AG08395 (cell line): ENCODE results near the gene LRRC3.
"Not testable (repeated sequence)": the region's sequence is repeated elsewhere in the genome, so short reads cannot be mapped to it uniquely, and the experiment has no call there.

Experiments
- DNase-seq: peaks from one replicate; pipeline ENCODE4 v3.0.0; 2012; ENCODE audit warnings: mixed read lengths, low spot score

The LRRC3 gene

GRCh38 chr21:44479556-44480199 lies 24.4 kb downstream of the LRRC3 start:
- not testable (repeated sequence) for DNase-seq

GRCh38 chr21:44480200-44481053 lies 25.1 kb downstream of the LRRC3 start:
- DNase-seq, result no peak

GRCh38 chr21:44482581-44483287 lies 27.4 kb downstream of the LRRC3 start:
- DNase-seq, result no peak

- DNase-seq, result peak; percentile 25
These were observed 28.3 kb downstream of the LRRC3 start for GRCh38 chr21:44483288-44484237.

- no peak for DNase-seq
These were observed 29.4 kb downstream of the LRRC3 start for GRCh38 chr21:44484498-44485253.

- DNase-seq, result no peak
These were observed 30.0 kb downstream of the LRRC3 start for GRCh38 chr21:44485254-44485793.

GRCh38 chr21:44485796-44486195 lies 30.5 kb downstream of the LRRC3 start:
- DNase-seq, result no peak

GRCh38 chr21:44486302-44486701 lies 31.0 kb downstream of the LRRC3 start:
- DNase-seq, result no peak

- DNase-seq, result no peak
These were observed 32.5 kb downstream of the LRRC3 start for GRCh38 chr21:44487831-44488230.

- DNase-seq, result no peak
These were observed 34.7 kb downstream of the LRRC3 start for GRCh38 chr21:44489962-44490361.

- no peak for DNase-seq
These were observed 35.1 kb downstream of the LRRC3 start for GRCh38 chr21:44490405-44490804.

- no peak for DNase-seq
These were observed 35.5 kb downstream of the LRRC3 start for GRCh38 chr21:44490816-44491215.

GRCh38 chr21:44492567-44493385 lies 37.5 kb downstream of the LRRC3 start:
- DNase-seq, result no peak

GRCh38 chr21:44494418-44494817 lies 39.1 kb downstream of the LRRC3 start:
- DNase-seq, result no peak

GRCh38 chr21:44494956-44495355 lies 39.6 kb downstream of the LRRC3 start:
- no peak for DNase-seq

- DNase-seq, result no peak
These were observed 40.6 kb downstream of the LRRC3 start for GRCh38 chr21:44495611-44496563.

- DNase-seq, result no peak
These were observed 41.5 kb downstream of the LRRC3 start for GRCh38 chr21:44496564-44497550.
